Naive B cell (primary cell): ENCODE results near the gene SEMA6C. TPM values are rescaled to one million over a fixed set of nuclear protein-coding genes. Genes with fewer than 3 reads are reported as not detected.
A peak's percentile ranks its signal among the peaks of the same experiment; 100 is the strongest.
"Not testable (repeated sequence)": the region's sequence is repeated elsewhere in the genome, so short reads cannot be mapped to it uniquely, and the experiment has no call there.

Experiments used
- ATAC-seq, 2 donors: fragments of 150-1000 bp; cut with Tn5 transposase; 2 replicates each; pipeline ENCODE4 v1.10.0; 2021; ENCODE audit warnings: low read depth in 2 of 2, mild to moderate bottlenecking in 2 of 2, moderate library complexity in 2 of 2
- DNase-seq: peaks from one replicate; pipeline ENCODE4 v3.0.0; 2022
- H3K27ac Mint-ChIP-seq, 6 donors: one replicate each; pipeline ENCODE4 v1.8.0; 2020 to 2022; ENCODE audit warnings: mild to moderate bottlenecking in 6 of 6, mixed read lengths in 6 of 6, moderate library complexity in 5 of 6, inconsistent platforms in 2 of 6
- H3K27me3 Mint-ChIP-seq, 3 donors: one replicate each; pipeline ENCODE4 v1.8.0; 2021 to 2022; ENCODE audit warnings: mixed read lengths in 3 of 3, mild to moderate bottlenecking in 1 of 3
- H3K36me3 Mint-ChIP-seq, 2 donors: one replicate each; pipeline ENCODE4 v1.8.0; 2020 to 2022; ENCODE audit warnings: mixed read lengths in 2 of 2, inconsistent platforms in 1 of 2, mild to moderate bottlenecking in 1 of 2
- H3K4me1 Mint-ChIP-seq, 3 donors: one replicate each; pipeline ENCODE4 v1.8.0; 2020 to 2022; ENCODE audit warnings: mixed read lengths in 3 of 3, inconsistent platforms in 1 of 3, mild to moderate bottlenecking in 1 of 3, moderate library complexity in 1 of 3
- H3K4me3 Mint-ChIP-seq, 8 donors: one replicate each; pipeline ENCODE4 v1.8.0; 2020 to 2022; ENCODE audit warnings: mild to moderate bottlenecking in 8 of 8, mixed read lengths in 8 of 8, moderate library complexity in 8 of 8, inconsistent platforms in 2 of 8
- H3K9me3 Mint-ChIP-seq, 7 donors: one replicate each; pipeline ENCODE4 v1.8.0; 2020 to 2022; ENCODE audit warnings: mixed read lengths in 7 of 7, mild to moderate bottlenecking in 5 of 7, inconsistent platforms in 2 of 7, moderate library complexity in 1 of 7
- polyA plus RNA-seq, 6 donors: library from polyadenylated mRNA; unstranded; fragments of 300-500 nt; fragmentation: Illumina TruSeq; gene quantifications; one replicate each; pipeline ENCODE4 v1.2.3, GENCODE V29; 2021; ENCODE audit warnings: low read depth in 6 of 6

SEMA6C gene, protein sequence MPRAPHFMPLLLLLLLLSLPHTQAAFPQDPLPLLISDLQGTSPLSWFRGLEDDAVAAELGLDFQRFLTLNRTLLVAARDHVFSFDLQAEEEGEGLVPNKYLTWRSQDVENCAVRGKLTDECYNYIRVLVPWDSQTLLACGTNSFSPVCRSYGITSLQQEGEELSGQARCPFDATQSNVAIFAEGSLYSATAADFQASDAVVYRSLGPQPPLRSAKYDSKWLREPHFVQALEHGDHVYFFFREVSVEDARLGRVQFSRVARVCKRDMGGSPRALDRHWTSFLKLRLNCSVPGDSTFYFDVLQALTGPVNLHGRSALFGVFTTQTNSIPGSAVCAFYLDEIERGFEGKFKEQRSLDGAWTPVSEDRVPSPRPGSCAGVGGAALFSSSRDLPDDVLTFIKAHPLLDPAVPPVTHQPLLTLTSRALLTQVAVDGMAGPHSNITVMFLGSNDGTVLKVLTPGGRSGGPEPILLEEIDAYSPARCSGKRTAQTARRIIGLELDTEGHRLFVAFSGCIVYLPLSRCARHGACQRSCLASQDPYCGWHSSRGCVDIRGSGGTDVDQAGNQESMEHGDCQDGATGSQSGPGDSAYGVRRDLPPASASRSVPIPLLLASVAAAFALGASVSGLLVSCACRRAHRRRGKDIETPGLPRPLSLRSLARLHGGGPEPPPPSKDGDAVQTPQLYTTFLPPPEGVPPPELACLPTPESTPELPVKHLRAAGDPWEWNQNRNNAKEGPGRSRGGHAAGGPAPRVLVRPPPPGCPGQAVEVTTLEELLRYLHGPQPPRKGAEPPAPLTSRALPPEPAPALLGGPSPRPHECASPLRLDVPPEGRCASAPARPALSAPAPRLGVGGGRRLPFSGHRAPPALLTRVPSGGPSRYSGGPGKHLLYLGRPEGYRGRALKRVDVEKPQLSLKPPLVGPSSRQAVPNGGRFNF
- polyA plus RNA-seq: not detected

DNA sequence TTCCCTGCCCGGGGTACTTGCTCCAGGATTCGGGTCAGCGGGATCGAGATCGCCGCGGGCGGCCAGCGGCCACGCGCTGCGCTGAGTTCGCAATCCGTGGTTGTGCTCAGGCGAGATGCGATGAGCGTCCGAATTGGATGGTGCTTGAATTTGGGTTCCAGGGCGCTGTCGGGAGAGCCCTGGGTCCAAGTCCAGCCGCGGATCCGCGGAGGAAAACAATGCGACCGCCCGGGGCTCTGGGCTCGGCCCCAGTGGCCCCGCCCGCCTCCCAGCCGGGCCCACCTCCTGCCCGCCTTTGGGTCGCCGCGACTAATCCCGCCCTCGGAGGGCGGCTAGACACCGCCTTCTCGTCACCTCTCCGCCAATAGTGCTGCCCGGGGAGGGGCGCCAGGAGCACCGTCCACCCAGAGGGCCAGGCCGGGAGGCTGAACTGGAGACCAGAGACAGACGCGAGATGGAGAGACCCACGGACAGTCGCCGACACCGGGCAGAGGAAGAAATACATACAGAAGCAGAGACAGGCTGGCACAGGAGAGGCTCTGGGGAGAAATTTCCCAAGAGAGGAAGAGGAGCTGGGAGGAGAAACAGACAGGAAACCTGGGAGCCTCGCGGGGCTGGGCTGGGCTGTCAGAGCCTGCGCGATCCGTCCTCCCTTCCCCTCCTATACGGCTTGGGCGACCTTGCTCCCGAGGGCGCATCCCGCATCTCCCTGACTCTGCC is at the start of gene SEMA6C:
Gene SEMA6C, minus strand, starts transcription at position 220 of the 720 bp plus-strand sequence. CDS start 4,010 bp downstream, outside the sequence.
- peak within 1 kb of the TSS in 5 of 6 donors; percentile 49 to 80 (median 78) for H3K27ac Mint-ChIP-seq
- no peaks in the 10 kb centered on the region for H3K9me3 Mint-ChIP-seq
- H3K4me3 Mint-ChIP-seq: peak within 1 kb of the TSS; percentile 86 to 98 (median 97)
- H3K27me3 Mint-ChIP-seq: peaks cover 9 to 12% (median 11%) of the 10 kb centered on the region in 3 donors
- no peaks in the 10 kb centered on the region for H3K36me3 Mint-ChIP-seq
- ATAC-seq: peak; percentile 99
- H3K4me1 Mint-ChIP-seq: peaks cover 32 to 35% (median 34%) of the 10 kb centered on the region in 3 donors
- peak; percentile 84 for DNase-seq

DNA sequence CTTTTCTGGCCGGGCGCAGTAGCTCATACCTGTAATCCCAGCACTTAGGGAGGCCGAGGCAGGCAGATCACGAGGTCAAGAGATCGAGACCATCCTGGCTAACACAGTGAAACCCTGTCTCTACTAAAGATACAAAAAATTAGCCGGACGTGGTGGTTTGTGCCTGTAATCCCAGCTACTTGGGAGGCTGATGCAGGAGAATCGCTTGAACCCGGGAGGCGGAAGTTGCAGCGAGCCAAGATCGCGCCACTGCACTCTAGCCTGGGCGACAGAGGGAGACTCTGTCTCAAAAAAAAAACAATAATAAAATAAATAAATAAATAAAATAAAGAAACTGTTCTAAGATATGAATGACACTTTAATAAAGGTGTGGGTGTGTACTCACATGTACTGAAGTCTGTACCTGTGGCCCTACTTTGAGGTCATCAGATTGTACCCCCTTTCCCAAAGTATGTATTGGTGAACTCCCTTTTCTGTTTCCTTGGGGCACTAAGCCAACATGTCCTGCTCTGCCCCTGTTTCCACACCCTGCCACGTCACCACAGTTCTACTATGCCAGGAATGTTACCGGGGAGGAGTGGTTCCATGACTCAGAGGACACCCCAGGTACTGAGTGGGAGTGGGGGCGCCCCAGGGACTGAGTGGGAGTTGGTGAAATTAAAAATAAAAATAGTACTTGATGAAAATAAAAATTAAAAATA is 48.6 kb upstream of the SEMA6C start:
- peak overlapping the region in 1 of 8 donors; percentile 22 for H3K4me3 Mint-ChIP-seq
- not testable (repeated sequence) for H3K27me3 Mint-ChIP-seq

DNA sequence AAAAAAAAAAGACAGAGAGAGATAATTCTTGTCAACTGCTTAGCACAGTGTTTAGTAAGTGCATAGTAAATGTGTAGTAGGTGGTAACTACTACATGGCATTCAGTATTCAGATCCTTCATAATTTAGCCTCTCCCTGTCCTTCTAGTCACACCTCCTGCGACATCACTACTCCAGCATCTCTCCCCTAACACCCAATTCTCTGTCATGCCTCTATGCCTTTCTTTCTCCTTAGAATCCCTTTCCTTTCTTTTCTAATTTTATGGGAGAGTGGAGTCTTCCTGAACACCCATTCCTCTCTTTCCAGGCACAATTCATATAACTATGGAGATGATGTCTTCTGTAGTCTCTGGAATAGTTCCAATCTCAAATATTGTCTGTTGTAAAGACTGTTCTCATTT is 47.4 kb upstream of the SEMA6C start:
- Mint-ChIP-seq H3K4me3 (peak overlapping the region in 2 of 8 donors; percentile 1 to 67), H3K27me3 (peaks cover 0 to 5% (median 0%) of the 10 kb centered on the region in 3 donors), H3K9me3 (no peaks in the 10 kb centered on the region), H3K36me3 (peaks cover 0 to 14% of the 10 kb centered on the region in 2 donors), H3K4me1 (peaks cover 24 to 34% (median 24%) of the 10 kb centered on the region in 3 donors), H3K27ac (no peak overlapping the region)
- DNase-seq: no peak
- no peak for ATAC-seq

More for the DNA sequence above, 48.6 kb upstream of the SEMA6C start:
- not testable (repeated sequence) for ATAC-seq, H3K9me3 Mint-ChIP-seq, DNase-seq
- Mint-ChIP-seq H3K27ac (peak overlapping the region in 1 of 6 donors; percentile 27), H3K36me3 (peaks cover 0 to 11% of the 10 kb centered on the region in 2 donors), H3K4me1 (peaks cover 28 to 37% (median 30%) of the 10 kb centered on the region in 3 donors)

DNA sequence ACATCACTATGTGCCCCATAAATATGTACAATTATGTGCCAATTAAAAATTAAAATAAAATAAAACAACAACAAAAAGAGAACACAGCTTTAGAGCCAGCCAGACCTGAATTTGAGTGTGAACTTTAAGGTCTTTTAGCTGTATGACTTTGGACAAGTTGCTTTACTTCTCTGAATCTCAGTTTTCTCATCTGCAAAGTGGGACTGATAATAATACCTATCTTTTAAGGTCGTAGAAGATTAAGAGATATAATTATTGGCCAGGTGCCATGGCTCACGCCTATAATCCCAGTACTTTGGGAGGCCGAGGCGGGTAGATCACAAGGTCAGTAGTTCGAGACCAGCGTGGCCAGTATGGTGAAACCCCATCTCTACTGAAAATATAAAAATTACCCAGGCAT is 46.9 kb upstream of the SEMA6C start:
- DNase-seq: no peak
- no peak for ATAC-seq
- peaks cover 24 to 35% (median 25%) of the 10 kb centered on the region in 3 donors for H3K4me1 Mint-ChIP-seq
- no peak overlapping the region for H3K4me3 Mint-ChIP-seq
- peaks cover 0 to 8% of the 10 kb centered on the region in 2 donors for H3K36me3 Mint-ChIP-seq
- no peak overlapping the region for H3K27ac Mint-ChIP-seq
- peaks cover 0 to 5% (median 0%) of the 10 kb centered on the region in 3 donors for H3K27me3 Mint-ChIP-seq
- no peaks in the 10 kb centered on the region for H3K9me3 Mint-ChIP-seq

DNA sequence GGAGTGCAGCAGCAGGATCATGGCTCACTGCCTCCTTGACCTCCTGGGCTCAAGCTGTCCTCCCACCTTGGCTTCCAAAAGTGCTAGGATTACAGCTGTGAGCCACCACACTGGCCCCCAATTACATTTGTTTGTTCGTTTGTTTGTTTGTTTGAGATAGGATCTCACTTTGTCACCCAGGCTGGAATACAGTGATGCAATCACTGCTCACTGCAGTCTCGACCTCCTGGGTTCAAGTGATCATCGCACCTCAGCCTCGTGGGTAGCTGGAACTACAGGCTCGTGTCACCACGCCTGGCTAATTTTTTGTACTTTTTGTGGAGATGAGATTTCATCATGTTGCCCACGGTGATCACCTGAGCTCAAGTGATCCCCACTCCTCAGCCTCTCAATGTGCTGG is 45.6 kb upstream of the SEMA6C start:
- peaks cover 0 to 5% (median 0%) of the 10 kb centered on the region in 3 donors for H3K27me3 Mint-ChIP-seq
- no peaks in the 10 kb centered on the region for H3K9me3 Mint-ChIP-seq
- H3K4me3 Mint-ChIP-seq: peak overlapping the region in 1 of 8 donors; percentile 64
- peaks cover 24 to 36% (median 26%) of the 10 kb centered on the region in 3 donors for H3K4me1 Mint-ChIP-seq
- ATAC-seq (no peak), DNase-seq (no peak)
- H3K36me3 Mint-ChIP-seq: peaks cover 0 to 7% of the 10 kb centered on the region in 2 donors
- H3K27ac Mint-ChIP-seq: no peak overlapping the region

DNA sequence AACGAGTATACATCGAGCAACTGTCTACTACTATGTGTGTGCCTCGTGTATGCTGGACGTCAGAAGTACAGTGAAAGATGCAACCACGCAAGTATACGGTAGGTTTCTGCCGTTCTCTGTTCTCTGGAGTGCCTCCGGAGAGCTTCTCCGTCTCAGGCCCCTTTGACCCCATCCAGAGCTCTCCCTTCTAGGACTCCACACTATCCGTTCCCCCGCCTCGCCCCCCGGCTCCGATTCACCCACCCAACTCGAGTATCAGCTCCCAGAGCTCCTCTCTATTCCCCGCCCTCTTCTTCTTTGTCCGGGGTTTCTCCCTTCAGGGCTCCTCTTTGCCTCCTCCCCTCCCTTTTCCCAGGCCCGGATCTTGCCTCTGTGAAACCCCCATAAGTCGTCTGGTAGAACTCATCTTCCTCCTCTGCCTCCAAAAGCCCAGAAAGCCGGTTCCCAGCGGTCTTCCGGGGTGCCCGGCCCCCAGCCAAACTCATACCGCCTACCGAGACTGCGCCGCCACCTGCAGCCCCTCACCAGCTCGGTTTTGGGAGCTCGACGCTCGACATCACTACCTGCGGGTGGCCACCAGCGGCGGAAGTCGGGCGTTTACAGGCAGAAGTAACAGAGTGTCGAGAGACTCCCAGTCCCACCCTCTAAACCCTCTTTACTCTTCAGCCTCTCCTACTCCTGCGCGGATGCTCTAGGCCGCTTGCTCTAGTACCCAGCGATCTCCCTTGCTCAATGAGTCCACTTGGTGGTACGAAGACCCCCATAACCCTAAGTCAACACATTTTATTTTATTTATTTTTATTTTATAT is 43.4 kb upstream of the SEMA6C start, which contains the start of gene VPS72:
Gene VPS72, minus strand, starts transcription at position 561 of the 809 bp plus-strand sequence. Its CDS starts 76 bp downstream, at position 485.
- Mint-ChIP-seq H3K36me3 (peaks cover 2 to 7% of the 10 kb centered on the region in 2 donors), H3K4me3 (peak within 1 kb of the TSS; percentile 96 to 100 (median 99)), H3K9me3 (no peaks in the 10 kb centered on the region), H3K27me3 (peaks cover 0 to 5% (median 0%) of the 10 kb centered on the region in 3 donors), H3K27ac (peak within 1 kb of the TSS; percentile 87 to 99 (median 98)), H3K4me1 (peaks cover 29 to 35% (median 30%) of the 10 kb centered on the region in 3 donors)
- DNase-seq: peak; percentile 83
- ATAC-seq: peak; percentile 91 to 93

DNA sequence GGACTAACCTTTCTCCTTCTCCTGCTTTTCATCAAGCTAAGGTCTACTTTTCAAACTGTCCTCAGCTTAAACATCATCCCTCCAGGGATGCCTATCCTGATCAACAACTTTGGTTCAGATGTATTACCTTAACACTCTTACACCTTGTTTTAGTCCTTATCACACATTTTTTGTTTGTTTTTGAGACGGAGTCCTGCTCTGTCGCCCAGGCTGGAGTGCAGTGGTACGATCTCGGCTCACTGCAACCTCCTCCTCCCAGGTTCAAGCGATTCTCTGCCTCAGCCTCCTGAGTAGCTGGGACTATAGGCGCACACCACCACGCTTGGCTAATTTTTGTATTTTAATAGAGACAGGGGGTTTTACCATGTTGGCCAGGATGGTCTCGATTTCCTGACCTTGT is 42.2 kb upstream of the SEMA6C start:
- not testable (repeated sequence) for H3K9me3 Mint-ChIP-seq, H3K27me3 Mint-ChIP-seq, ATAC-seq, DNase-seq
- H3K4me1 Mint-ChIP-seq: peaks cover 29 to 35% (median 30%) of the 10 kb centered on the region in 3 donors
- peak overlapping the region; percentile 96 to 100 (median 99) for H3K4me3 Mint-ChIP-seq
- H3K36me3 Mint-ChIP-seq: peaks cover 11 to 15% of the 10 kb centered on the region in 2 donors
- peak overlapping the region in 1 of 6 donors; percentile 98 for H3K27ac Mint-ChIP-seq

DNA sequence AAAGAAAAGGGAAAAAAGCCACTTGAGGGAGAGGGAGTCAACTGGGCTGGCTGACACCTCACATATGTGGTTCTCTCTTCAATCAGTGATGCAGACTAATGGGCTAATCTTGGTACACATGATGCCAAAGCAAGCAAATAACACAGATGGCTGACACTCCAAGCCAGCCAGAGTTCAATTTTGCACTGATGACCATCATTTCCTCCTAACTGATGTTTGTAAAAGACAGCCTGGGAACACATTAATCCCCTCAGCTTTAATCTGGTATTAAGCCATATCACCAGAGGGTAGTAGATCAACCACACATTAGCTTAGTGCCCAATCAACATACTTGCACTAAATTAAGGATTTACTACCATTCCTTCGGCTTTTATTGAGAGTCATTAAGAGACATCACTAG is 40.8 kb upstream of the SEMA6C start:
- H3K4me3 Mint-ChIP-seq: peak overlapping the region in 1 of 8 donors; percentile 22
- peaks cover 29 to 35% (median 30%) of the 10 kb centered on the region in 3 donors for H3K4me1 Mint-ChIP-seq
- no peaks in the 10 kb centered on the region for H3K9me3 Mint-ChIP-seq
- H3K27me3 Mint-ChIP-seq: no peaks in the 10 kb centered on the region
- H3K27ac Mint-ChIP-seq: peak overlapping the region in 1 of 6 donors; percentile 75
- ATAC-seq (no peak), DNase-seq (no peak)
- peaks cover 18 to 28% of the 10 kb centered on the region in 2 donors for H3K36me3 Mint-ChIP-seq

DNA sequence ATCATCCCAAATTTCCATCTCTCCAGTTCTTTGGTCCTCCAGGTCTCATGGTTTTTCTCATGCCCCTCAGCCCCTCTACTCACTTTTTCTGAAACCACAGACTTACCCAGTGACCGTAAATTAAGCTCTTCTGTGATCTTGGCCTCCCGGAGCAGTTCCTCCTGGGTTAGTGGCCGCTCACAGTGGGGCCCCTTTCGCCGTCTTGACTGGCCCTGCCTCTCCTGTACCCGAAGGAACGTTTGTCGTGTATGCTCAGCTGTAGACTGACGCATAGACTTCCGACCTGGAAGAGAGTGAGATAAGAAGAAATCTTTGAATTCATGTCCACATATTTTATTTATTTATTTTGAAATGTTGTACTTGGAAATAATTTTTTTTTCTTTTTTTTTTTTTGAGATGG is 37.8 kb upstream of the SEMA6C start:
- H3K4me3 Mint-ChIP-seq: no peak overlapping the region

DNA sequence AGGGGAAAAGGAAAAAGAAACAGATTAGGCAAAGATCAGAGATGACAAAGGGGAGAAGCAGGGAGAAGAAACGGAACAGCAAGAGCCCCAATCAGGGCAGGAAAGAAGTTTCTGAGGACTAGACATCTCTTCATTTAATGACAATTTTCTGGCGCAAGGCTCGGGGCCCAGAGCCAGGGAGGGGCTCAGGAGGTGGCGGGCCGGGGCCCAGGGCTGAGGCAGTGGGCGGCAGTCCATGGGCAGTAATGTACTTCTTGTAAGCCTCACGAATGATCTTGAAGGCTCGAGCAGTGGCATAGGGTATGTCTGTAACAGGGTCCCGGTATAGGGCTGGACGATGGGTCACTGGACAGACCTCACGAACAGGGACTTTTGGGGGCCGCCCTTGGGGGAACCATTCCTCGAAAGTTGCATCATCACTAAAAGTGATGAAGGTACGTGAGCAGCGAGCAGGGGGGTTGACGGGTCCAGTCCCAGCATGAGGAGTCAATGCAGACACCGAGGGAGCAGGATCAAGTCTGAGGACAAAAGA is 30.1 kb upstream of the SEMA6C start:
- peaks cover 8 to 34% of the 10 kb centered on the region in 2 donors for H3K36me3 Mint-ChIP-seq
- peak overlapping the region in 1 of 6 donors; percentile 75 for H3K27ac Mint-ChIP-seq
- H3K4me3 Mint-ChIP-seq: peak overlapping the region in 1 of 8 donors; percentile 5
- DNase-seq: no peak
- ATAC-seq: no peak
- peaks cover 3 to 6% (median 4%) of the 10 kb centered on the region in 3 donors for H3K4me1 Mint-ChIP-seq
- no peaks in the 10 kb centered on the region for H3K27me3 Mint-ChIP-seq
- H3K9me3 Mint-ChIP-seq: no peaks in the 10 kb centered on the region

More for the DNA sequence above, 37.8 kb upstream of the SEMA6C start:
- Mint-ChIP-seq H3K4me1 (peaks cover 21 to 24% (median 22%) of the 10 kb centered on the region in 3 donors), H3K27me3 (no peaks in the 10 kb centered on the region), H3K9me3 (no peaks in the 10 kb centered on the region), H3K36me3 (peaks cover 28 to 41% of the 10 kb centered on the region in 2 donors), H3K27ac (peak overlapping the region in 1 of 6 donors; percentile 88)
- ATAC-seq (no peak), DNase-seq (no peak)

DNA sequence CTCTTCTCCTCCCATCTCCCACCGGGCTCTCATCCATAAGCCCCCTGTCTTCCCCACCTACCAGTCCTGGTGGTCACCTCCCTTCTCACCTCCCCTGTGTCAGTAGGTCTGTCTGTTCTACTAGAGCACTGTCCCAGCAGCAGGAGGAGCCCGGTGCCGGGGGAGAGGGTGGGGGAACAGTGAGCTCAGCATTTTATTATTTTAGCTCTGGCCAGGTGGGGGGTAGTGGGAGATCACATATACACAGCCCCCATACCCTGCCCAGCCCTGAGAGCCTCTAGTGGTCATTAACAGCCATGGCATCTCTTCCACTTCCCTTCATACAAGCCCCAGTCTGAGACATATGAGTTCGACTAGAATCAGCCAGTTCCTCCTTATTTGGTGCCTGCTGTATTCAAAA is 29.4 kb upstream of the SEMA6C start, which contains the start of gene TMOD4:
Gene TMOD4, minus strand, starts transcription at position 119 of the 400 bp plus-strand sequence. CDS start 1,106 bp downstream, outside the sequence.
- Mint-ChIP-seq H3K27me3 (no peaks in the 10 kb centered on the region), H3K27ac (peak within 1 kb of the TSS in 2 of 6 donors; percentile 16 to 75), H3K9me3 (no peaks in the 10 kb centered on the region), H3K4me1 (peaks cover 3 to 6% (median 4%) of the 10 kb centered on the region in 3 donors), H3K36me3 (peaks cover 4 to 27% of the 10 kb centered on the region in 2 donors), H3K4me3 (peak within 1 kb of the TSS in 2 of 8 donors; percentile 5 to 53)
- peak; percentile 73 to 80 for ATAC-seq
- DNase-seq: no peak
